NOMO-1 treated with dmso at 0.1 percent for 144 hours (cell line): ENCODE data around the gene DIRAS1.
A peak's percentile ranks its signal among the peaks of the same experiment; 100 is the strongest.
"Not testable (repeated sequence)": the region's sequence is repeated elsewhere in the genome, so short reads cannot be mapped to it uniquely, and the experiment has no call there.

Source experiments
- DNase-seq: peaks from one replicate; lab custom pipeline; 2025; ENCODE audit not compliant: unreplicated experiment; lab: John Stamatoyannopoulos, UW

Gene DIRAS1

DNA sequence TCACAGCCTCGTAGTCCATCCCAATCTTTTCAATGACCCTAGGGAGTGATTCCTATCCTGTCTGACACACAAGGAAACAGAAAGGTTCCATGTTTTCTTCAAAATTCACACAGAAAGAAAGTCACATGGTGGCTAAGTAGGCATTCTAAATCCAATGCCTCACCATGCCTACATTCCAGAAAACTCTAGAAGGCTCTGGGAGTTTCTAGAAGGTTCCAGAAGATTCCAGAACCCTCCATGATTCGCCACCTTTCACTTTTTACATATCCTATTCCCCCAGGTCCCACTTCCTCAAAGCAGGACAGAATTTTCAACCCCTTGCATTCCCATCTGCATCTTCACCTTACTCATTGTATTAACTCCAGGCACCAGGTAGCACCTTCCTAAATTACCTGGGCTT lies 41.7 kb downstream of the DIRAS1 start:
- no peak for DNase-seq

DNA sequence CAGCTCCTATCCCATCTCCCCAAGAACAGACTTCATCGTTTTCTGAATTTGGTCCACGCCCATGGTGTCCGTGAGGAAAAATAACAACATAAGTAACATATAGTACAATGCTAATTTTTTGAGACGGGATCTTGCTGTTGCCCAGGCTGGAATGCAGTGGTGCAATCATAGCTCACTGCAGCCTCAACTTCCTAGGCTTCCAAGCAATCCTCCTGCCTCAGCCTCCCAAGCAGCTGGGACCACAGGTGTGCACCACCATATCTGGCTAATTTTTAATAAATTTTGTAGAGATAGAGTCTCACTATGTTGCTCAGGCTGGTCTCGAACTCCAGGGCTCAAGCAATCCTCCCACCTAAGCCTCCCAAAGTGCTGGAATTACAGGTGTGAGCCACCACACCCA lies 42.2 kb downstream of the DIRAS1 start:
- DNase-seq = not testable (repeated sequence)

DNA sequence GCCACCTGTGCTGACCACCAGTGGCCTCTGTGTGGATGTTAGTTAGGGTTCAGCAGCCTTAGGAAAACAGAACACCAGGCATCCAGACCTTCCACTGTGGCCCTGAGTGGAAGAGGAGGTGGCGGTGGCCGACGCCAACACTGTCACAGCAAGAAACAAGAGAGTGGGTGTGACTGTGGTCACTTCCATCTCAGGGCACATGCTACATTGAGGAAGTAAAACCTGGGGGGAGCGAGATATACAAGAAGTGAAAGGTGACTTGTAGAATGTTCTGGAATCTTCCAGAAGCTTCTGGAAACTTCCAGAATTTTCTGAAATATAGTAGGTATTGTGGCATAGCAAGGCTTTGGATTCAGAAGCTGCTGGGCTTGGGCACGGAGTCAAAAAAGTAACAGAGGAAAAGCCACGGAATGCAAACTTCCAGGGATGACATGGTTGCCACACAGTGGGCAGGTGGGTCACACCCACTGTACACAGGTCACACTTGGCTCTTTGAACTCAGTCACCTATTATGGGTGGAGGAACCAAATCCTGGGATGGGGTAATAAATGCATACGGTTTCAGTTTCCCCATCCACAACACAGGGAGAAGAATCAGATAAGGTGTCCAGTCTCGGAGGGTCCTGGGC lies 43.0 kb downstream of the DIRAS1 start:
- DNase-seq = peak; percentile 62

DNA sequence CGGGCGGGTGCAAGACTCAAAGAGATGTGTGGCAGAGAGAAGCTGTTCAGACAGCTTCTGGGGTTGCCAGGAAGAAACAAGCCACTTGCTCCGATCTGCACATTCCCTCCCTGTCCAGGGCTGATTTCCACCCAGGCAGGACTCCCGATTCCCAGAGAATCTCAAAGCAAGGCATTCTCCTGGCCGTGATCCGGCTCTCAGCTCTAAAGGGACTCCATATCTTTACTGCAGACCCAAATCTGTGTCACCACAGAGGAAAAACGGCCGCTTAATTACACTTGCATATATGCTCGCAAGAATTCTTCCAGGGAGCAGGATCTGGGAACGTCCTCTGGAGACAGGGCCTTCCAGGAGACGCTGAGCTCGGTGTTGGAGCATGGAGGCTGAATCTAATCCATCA lies 44.3 kb downstream of the DIRAS1 start:
- no peak for DNase-seq

DNA sequence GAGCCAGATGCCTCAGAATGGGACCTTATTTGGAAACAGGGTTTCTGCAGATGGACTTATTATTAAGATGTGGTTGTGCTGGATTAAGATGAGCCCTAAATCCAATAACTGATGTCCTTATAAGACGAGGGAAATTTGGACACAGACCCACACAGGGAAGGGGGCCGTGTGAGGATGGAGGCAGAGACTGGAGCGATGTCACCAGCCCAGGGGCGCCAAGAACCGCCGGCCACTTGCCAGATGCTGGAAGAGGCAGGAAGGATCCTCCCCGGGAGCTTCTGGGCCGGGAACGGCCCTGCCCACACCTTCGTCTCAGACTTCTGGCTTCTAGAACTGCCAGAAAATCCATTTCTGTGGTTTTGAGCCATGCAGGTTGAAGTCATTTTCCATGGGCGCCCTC lies 45.3 kb downstream of the DIRAS1 start:
- DNase-seq = no peak

DNA sequence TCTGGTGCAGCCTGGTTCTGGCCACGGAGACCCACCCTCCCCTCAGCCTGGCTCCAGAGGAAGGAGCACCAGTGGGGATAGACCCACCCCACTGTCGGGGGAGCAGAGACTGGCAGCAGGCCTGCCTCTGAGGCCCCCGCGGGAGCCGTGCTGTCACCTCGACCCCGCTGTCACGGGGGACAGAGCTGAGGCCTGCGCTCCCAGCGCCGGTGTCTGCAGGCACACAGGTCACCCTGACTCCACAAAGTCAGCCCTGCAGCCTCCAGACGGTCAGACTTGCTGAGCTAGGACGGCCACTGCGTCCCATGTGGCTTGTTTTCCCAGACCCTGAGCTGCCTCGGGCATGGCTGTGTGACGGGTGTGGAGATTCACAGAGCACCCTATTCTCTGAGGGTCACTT lies 51.0 kb downstream of the DIRAS1 start:
- DNase-seq = no peak

DNA sequence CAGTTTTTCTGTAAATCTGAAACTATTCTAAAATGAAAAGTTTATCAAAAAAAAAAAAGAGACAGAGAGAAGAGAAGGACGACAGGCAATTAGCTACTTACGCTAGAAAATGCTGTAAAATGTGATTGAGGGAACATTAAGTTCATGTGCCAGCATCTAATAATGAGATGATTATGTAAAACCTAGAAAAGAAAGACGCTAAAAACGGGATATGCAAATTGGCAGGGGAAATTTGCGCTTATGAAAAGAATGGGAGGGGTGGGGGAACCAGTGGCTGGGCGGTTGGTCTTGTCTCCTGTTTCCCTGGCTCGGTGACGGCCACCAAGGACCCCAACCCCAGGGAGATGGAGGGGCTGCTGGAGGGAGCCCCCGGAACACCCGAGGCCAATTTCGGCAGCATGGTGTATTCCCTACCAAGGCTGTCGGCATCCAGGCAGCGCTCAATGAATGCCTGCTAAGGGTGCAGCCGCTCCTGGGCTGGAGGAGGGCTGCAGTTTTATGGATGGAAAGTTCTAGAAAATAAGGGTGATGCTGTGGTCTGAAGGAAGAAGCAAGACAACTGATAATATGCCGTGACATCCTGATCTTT lies 52.9 kb downstream of the DIRAS1 start:
- DNase-seq = no peak

DNA sequence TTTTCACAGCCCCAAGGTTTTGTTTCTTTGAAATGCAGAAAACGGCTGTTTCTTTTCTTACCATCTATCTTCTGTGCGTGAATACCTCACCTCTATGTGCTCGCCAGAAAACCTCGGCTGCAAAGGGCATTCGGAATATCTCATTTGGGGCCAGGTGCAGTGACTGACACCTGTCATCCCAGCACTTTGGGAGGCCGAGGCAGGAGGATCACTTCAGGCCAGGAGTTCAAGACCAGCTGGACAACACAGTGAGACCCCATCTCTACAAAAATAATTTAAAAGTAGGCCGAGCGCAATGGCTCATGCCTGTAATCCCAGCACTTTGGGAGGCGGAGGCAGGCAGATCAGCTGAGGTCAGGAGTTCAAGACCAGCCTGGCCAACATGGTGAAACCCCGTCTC lies 53.8 kb downstream of the DIRAS1 start:
- not testable (repeated sequence) for DNase-seq

DNA sequence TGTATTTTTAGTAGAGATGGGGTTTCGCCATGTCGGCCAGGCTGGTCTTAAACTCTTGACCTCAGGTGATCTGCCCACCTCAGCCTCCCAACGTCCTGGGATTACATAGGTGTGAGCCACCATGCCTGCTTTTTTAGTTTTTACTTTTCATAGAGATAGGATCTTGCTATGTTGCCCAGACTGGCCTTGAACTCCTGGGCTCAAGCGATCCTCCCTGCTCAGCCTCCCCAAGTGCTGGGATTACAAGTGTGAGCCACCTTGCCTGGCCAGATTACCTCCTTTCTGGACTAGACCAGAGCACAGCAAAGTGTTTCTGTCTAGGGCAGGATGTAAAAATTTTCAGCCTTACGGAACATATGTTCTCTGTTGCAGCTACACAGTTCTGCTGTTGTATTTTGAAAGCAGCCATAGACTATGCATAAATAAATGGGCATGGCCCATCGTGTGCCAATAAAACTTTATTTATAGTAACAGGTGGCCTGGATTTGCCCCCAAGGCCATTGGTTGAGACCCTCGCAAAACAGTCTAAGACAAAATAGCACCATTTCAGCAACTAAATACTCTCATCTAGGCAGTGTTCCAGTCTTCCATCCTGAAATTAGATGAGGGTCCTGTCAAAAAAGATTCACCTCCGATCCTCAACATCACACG lies 54.7 kb downstream of the DIRAS1 start:
- no peak for DNase-seq

DNA sequence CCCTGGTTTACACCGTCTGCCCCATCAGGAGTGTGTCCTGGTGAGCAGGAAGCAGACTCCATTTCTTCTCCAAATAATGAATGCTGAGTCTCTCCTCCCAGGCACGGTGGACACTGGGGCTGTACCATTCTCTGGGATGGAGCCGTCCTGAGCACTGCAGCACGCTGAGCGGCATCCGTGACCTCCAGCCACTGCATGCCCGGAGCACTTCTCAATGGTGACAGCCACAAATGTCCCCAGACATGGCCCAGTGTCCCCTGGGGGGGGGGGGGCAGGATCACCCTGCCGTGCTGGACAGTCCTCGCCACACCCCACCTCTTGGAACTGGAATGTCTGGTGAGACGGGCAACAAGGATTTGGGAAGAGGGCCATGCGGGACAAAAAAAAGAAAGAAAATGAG lies 56.1 kb downstream of the DIRAS1 start:
- no peak for DNase-seq
